Panc1 (cell line): ENCODE measurements around the gene MAMLD1. TPM values are rescaled to one million over a fixed set of nuclear protein-coding genes. Genes with fewer than 3 reads are reported as not detected.

Experiments
- ATAC-seq: fragments of 200-7000 bp; cut with Tn5 transposase; 2 replicates; pipeline ENCODE4 v1.9.1; 2020; ENCODE audit warnings: mild to moderate bottlenecking, moderate library complexity
- BruUV-seq: library from RNA; stranded (reverse); fragments of 400-500 nt; replicated peaks from 2 replicates; lab custom pipeline; 2021; lab: Mats Ljungman, UMichigan
- CTCF ChIA-PET: fragments of 300-600 bp; sonication (Branson Sonifier 250); formaldehyde crosslinking; loops from one replicate; lab custom pipeline; 2022; ENCODE audit warnings: antibody characterized with exemption; lab: Charles Lee
- POLR2A ChIA-PET: fragments of 300-600 bp; sonication (Branson Sonifier 250); formaldehyde crosslinking; loops from one replicate; lab custom pipeline; 2022; ENCODE audit warnings: antibody characterized with exemption; lab: Charles Lee
- DNase-seq: peaks from one replicate; pipeline ENCODE4 v3.0.0-alpha.2; 2010; ENCODE audit warnings: low read depth, low spot score
- H3K27ac ChIP-seq: 2 replicates; pipeline ENCODE4 v1.5.1; 2011; ENCODE audit warnings: mild to moderate bottlenecking, low read length, inconsistent platforms
- H3K27me3 ChIP-seq: fragments of 200-500 bp; sonication (Bioruptor generic); 2 replicates; pipeline ENCODE4 v1.6.0; 2014; ENCODE audit warnings: low read length, inconsistent platforms; ENCODE audit not compliant: control insufficient read depth, insufficient read depth
- H3K36me3 ChIP-seq: fragments of 200-500 bp; sonication (Bioruptor generic); 2 replicates; pipeline ENCODE4 v1.5.1; 2014; ENCODE audit warnings: inconsistent platforms, mild to moderate bottlenecking, low read length, moderate library complexity; ENCODE audit not compliant: control insufficient read depth, insufficient read depth
- H3K4me1 ChIP-seq: 2 replicates; pipeline ENCODE4 v1.5.1; 2011; ENCODE audit warnings: inconsistent platforms, mild to moderate bottlenecking, low read length, moderate library complexity; ENCODE audit not compliant: control insufficient read depth, insufficient read depth
- H3K4me3 ChIP-seq, 2 experiments: 2 replicates each; pipeline ENCODE4 v1.5.1; 2011 to 2012; ENCODE audit warnings: low read depth in 2 of 2, low read length in 2 of 2, mild to moderate bottlenecking in 2 of 2, inconsistent platforms in 1 of 2, moderate library complexity in 1 of 2
- H3K9me3 ChIP-seq: fragments of 200-500 bp; sonication (Bioruptor generic); 2 replicates; pipeline ENCODE4 v1.5.1; 2014; ENCODE audit warnings: low read depth, mild to moderate bottlenecking, inconsistent platforms, low read length, moderate library complexity; ENCODE audit not compliant: control insufficient read depth, insufficient read depth
- CTCF ChIP-seq: fragments of 450-650 bp; IDR thresholded peaks from 2 replicates; pipeline ENCODE4 v1.5.1; 2017; ENCODE audit warnings: mild to moderate bottlenecking
- POLR2AphosphoS5 ChIP-seq: IDR thresholded peaks from 2 replicates; pipeline ENCODE4 v1.6.1; 2012; ENCODE audit warnings: mild to moderate bottlenecking, low read depth, low read length, moderate library complexity
- REST ChIP-seq, 2 experiments: IDR thresholded peaks; 2 replicates each; pipeline ENCODE4 v1.6.1; 2011 to 2012; ENCODE audit warnings: low read depth in 2 of 2, control low read depth in 1 of 2, low read length in 1 of 2, mild to moderate bottlenecking in 1 of 2, moderate library complexity in 1 of 2; ENCODE audit not compliant: insufficient read depth in 1 of 2
- SIN3A ChIP-seq: IDR thresholded peaks from 2 replicates; pipeline ENCODE4 v1.6.1; 2012; ENCODE audit warnings: low read depth, mild to moderate bottlenecking, low read length, moderate library complexity, borderline replicate concordance; ENCODE audit not compliant: insufficient read depth
- TCF7L2 ChIP-seq: IDR thresholded peaks from 2 replicates; pipeline ENCODE4 v1.6.1; 2011; ENCODE audit warnings: mild to moderate bottlenecking, low read depth, low read length, inconsistent platforms
- in situ Hi-C: cut with HindIII; loops from 2 replicates; pipeline ENCODE4 v1.10.0; 2016; ENCODE audit warnings: low sequenced_read_pairs, low pct_unique_long_range_greater_than_20kb
- intact Hi-C: fragments of 100-400 bp; cut with micrococcal nuclease; formaldehyde crosslinking; loops from one replicate; pipeline ENCODE4 v1.10.0; 2022; ENCODE audit not compliant: unreplicated experiment
- total RNA-seq: library from RNA; stranded (reverse); gene quantifications from one replicate; pipeline ENCODE4 v1.2.1, GENCODE V29; 2021; ENCODE audit not compliant: unreplicated experiment

Gene MAMLD1
- total RNA-seq, 1 experiment from 2014 or later = 2.1 TPM

GRCh38 chrX:150358651-150359050 is 4.5 kb upstream of the MAMLD1 start:
- no peaks in the 10 kb centered on the region for H3K4me1 ChIP-seq
- intact Hi-C loops = no loop called here
- ChIA-PET CTCF (no interaction called here), POLR2A (no interaction called here)
- DNase-seq (no peak), ATAC-seq (no peak)
- TF ChIP-seq CTCF = no peak
- no peak for TF ChIP-seq REST (IDR thresholded peaks at IDR 0.05; ENCODE audit: insufficient read depth in 1 of 2, low read depth in 2 of 2, low read length in 1 of 2)
- no peak for TF ChIP-seq POLR2AphosphoS5
- no peak for TF ChIP-seq SIN3A
- TF ChIP-seq TCF7L2 = no peak
- H3K36me3 ChIP-seq = no peaks in the 10 kb centered on the region
- peaks cover 4% of the 10 kb centered on the region for H3K27me3 ChIP-seq
- BruUV-seq = no TSS peak
- in situ Hi-C loops = no loop called here
- H3K9me3 ChIP-seq = no peaks in the 10 kb centered on the region
- no peak overlapping the region for H3K4me3 ChIP-seq
- no peak overlapping the region for H3K27ac ChIP-seq

- in situ Hi-C loops (no loop called here), intact Hi-C loops (loop anchor here (5.0 to 10.0 kb wide), 2 partner anchors 324 to 398 kb away; no protein-coding TSS in a partner anchor)
- Histone ChIP-seq H3K9me3 (no peaks in the 10 kb centered on the region), H3K27ac (no peak overlapping the region), H3K27me3 (peaks cover 4% of the 10 kb centered on the region), H3K4me3 (no peak overlapping the region), H3K36me3 (no peaks in the 10 kb centered on the region), H3K4me1 (no peaks in the 10 kb centered on the region)
- ChIA-PET CTCF (no interaction called here), POLR2A (no interaction called here)
- no peak for TF ChIP-seq SIN3A
- ATAC-seq = no peak
- no peak for DNase-seq
- BruUV-seq = no TSS peak
Observed at GRCh38 chrX:150360331-150360730, 2.8 kb upstream of the MAMLD1 start.

GRCh38 chrX:150361070-150361776 is 1.9 kb upstream of the MAMLD1 start:
- in situ Hi-C loops = no loop called here
- no TSS peak for BruUV-seq

More at GRCh38 chrX:150361070-150361776, 1.9 kb upstream of the MAMLD1 start:
- no peak for ATAC-seq
- ChIA-PET CTCF (no interaction called here), POLR2A (no interaction called here)
- peaks cover 4% of the 10 kb centered on the region for H3K27me3 ChIP-seq
- H3K4me3 ChIP-seq = peak overlapping the region; percentile 51 to 84
- H3K4me1 ChIP-seq = peaks cover 3% of the 10 kb centered on the region; the same call in 1 of the 2 replicates
- H3K27ac ChIP-seq = no peak overlapping the region
- intact Hi-C loops = loop anchor here (5.0 to 10.0 kb wide), 2 partner anchors 324 to 399 kb away; no protein-coding TSS in a partner anchor
- DNase-seq = no peak
- TF ChIP-seq SIN3A = no peak
- TF ChIP-seq CTCF = peak; percentile 43; the same call in 1 of the 2 replicates
- no peaks in the 10 kb centered on the region for H3K36me3 ChIP-seq
- no peaks in the 10 kb centered on the region for H3K9me3 ChIP-seq
